Liver (tissue), 9 donors: ENCODE data around the gene ARF1. TPM values are rescaled to one million over a fixed set of nuclear protein-coding genes. Genes with fewer than 3 reads are reported as not detected.

Experiments used
- DNase-seq: peaks from one replicate; pipeline ENCODE4 v3.0.0-alpha.2; 2017; ENCODE audit warnings: low spot score
- H3K27ac ChIP-seq, 2 donors: one replicate each; pipeline ENCODE4 v1.7.0; 2013; ENCODE audit warnings: inconsistent platforms in 2 of 2, low read length in 2 of 2, control low read depth in 1 of 2, low read depth in 1 of 2, mild to moderate bottlenecking in 1 of 2
- H3K27me3 ChIP-seq, 4 donors: one replicate each; pipeline versions ENCODE4 v1.6.1 to v1.7.0; 2013; ENCODE audit warnings: low read length in 3 of 4, inconsistent platforms in 1 of 4, mild to moderate bottlenecking in 1 of 4, moderate library complexity in 1 of 4; ENCODE audit not compliant: control insufficient read depth in 4 of 4, insufficient read depth in 4 of 4
- H3K36me3 ChIP-seq, 4 donors: one replicate each; pipeline versions ENCODE4 v1.6.1 to v1.7.0; 2013; ENCODE audit warnings: low read length in 3 of 4, mild to moderate bottlenecking in 3 of 4, low read depth in 1 of 4, moderate library complexity in 1 of 4; ENCODE audit not compliant: control insufficient read depth in 4 of 4, insufficient read depth in 3 of 4
- H3K4me1 ChIP-seq, 4 donors: one replicate each; pipeline versions ENCODE4 v1.6.1 to v1.7.0; 2013; ENCODE audit warnings: low read length in 3 of 4, mild to moderate bottlenecking in 3 of 4, moderate library complexity in 1 of 4; ENCODE audit not compliant: control insufficient read depth in 4 of 4, insufficient read depth in 4 of 4
- H3K4me3 ChIP-seq, 3 donors: one replicate each; pipeline versions ENCODE4 v1.6.1 to v1.7.0; 2013; ENCODE audit warnings: low read length in 3 of 3, control low read depth in 1 of 3, low read depth in 1 of 3, mild to moderate bottlenecking in 1 of 3
- H3K9ac ChIP-seq, 2 donors: one replicate each; pipeline ENCODE4 v1.7.0; 2013; ENCODE audit warnings: low read length in 2 of 2, mild to moderate bottlenecking in 2 of 2, moderate library complexity in 2 of 2, control low read depth in 1 of 2, low read depth in 1 of 2
- H3K9me3 ChIP-seq, 4 donors: one replicate each; pipeline versions ENCODE4 v1.6.1 to v1.7.0; 2013; ENCODE audit warnings: low read length in 3 of 4; ENCODE audit not compliant: control insufficient read depth in 4 of 4
- EGR1 ChIP-seq, 2 donors: IDR thresholded peaks; 2 replicates each; pipeline ENCODE4 v1.6.1; 2016 to 2018; ENCODE audit warnings: antibody characterized with exemption in 2 of 2, low read depth in 2 of 2
- FOXA1 ChIP-seq: IDR thresholded peaks from 2 replicates; pipeline ENCODE4 v1.6.1; 2016; ENCODE audit warnings: antibody characterized with exemption
- FOXA2 ChIP-seq: IDR thresholded peaks from 2 replicates; pipeline ENCODE4 v1.6.1; 2016; ENCODE audit warnings: antibody characterized with exemption
- GABPA ChIP-seq, 2 donors: IDR thresholded peaks in 1 of 2; conservative IDR thresholded peaks in 1 of 2; 2 replicates each; pipeline ENCODE4 v1.6.1; 2016; ENCODE audit warnings: antibody characterized with exemption in 2 of 2, mild to moderate bottlenecking in 1 of 2, moderate library complexity in 1 of 2
- HNF4A ChIP-seq, 2 donors: conservative IDR thresholded peaks; 2 replicates each; pipeline ENCODE4 v1.6.1; 2016; ENCODE audit warnings: antibody characterized with exemption in 2 of 2, mild to moderate bottlenecking in 2 of 2
- HNF4G ChIP-seq: IDR thresholded peaks from 2 replicates; pipeline ENCODE4 v1.6.1; 2016; ENCODE audit warnings: antibody characterized with exemption
- JUND ChIP-seq, 2 donors: IDR thresholded peaks; 2 replicates each; pipeline ENCODE4 v1.6.1; 2016; ENCODE audit warnings: antibody characterized with exemption in 2 of 2
- NR2F2 ChIP-seq: IDR thresholded peaks from 2 replicates; pipeline ENCODE4 v1.6.1; 2016; ENCODE audit warnings: antibody characterized with exemption
- RXRA ChIP-seq, 2 donors: IDR thresholded peaks; 2 replicates each; pipeline ENCODE4 v1.6.1; 2017 to 2018; ENCODE audit warnings: antibody characterized with exemption in 2 of 2, mild to moderate bottlenecking in 1 of 2
- SP1 ChIP-seq: IDR thresholded peaks from 2 replicates; pipeline ENCODE4 v1.6.1; 2018; ENCODE audit warnings: antibody characterized with exemption, mild to moderate bottlenecking
- TAF1 ChIP-seq: conservative IDR thresholded peaks from 2 replicates; pipeline ENCODE4 v1.6.1; 2016; ENCODE audit warnings: antibody characterized with exemption, mild to moderate bottlenecking
- YY1 ChIP-seq: IDR thresholded peaks from 2 replicates; pipeline ENCODE4 v1.6.1; 2016; ENCODE audit warnings: antibody characterized with exemption, mild to moderate bottlenecking
- WGBS: extraction: QIAGEN DNeasy Blood & Tissue Kit; methylation state at CpG from one replicate; pipeline ENCODE4 v1.1.7; 2013; 5-methylcytosine and 5-hydroxymethylcytosine counted together
- polyA plus RNA-seq, 2 donors: library from polyadenylated mRNA; stranded (reverse) in 1 of 2; unstranded in 1 of 2; fragments of 200-250 nt in 1 of 2; fragments of >200 nt in 1 of 2; fragmentation: Nextera tagmentation in 1 of 2; extraction: Ambion mirVana in 1 of 2; gene quantifications; one replicate each; pipeline versions ENCODE4 v1.2.1 to v1.2.3, GENCODE V29; 2013 to 2015
- total RNA-seq, 2 donors: library from RNA; depleted of rRNA; stranded (reverse); fragments of >200 nt; gene quantifications; one replicate each; pipeline ENCODE4 v1.2.3, GENCODE V29; 2014
- TF ChIP-seq, protein P1 (sequence below): IDR thresholded peaks from 2 replicates; pipeline ENCODE4 v1.6.1; 2016; ENCODE audit warnings: antibody characterized with exemption
- TF ChIP-seq, protein P2 (sequence below): IDR thresholded peaks from 2 replicates; pipeline ENCODE4 v1.6.1; 2016; ENCODE audit warnings: antibody characterized with exemption
- TF ChIP-seq, protein P3 (sequence below): IDR thresholded peaks from 2 replicates; pipeline ENCODE4 v1.6.1; 2016; ENCODE audit warnings: antibody characterized with exemption, mild to moderate bottlenecking
- donor health status: healthy.
- donor health status: healthy.
- donor health status: healthy.
- donor health status: healthy.
- donor health status: healthy.

ARF1 gene
- total and polyA plus RNA-seq, 4 donors: 151 to 282 (median 213) TPM

DNA sequence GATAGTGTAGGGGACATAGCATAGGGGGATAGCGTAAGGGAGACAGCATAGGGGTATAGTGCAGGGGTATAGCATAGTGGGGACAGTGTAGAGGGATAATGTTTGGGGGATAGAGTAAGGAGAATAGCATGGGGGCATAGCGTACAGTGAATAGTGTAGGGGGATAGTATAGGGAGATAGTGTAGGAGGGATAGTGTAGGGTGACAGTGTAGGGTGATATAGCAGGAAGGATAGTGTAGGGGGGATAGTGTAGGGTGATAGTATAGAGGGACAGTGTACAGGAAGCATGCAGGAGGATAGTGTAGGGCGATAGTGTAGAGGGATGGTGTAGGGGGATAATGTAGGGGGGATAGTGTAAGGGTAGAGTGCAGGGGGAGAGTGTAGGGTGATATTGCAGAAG, 11.7 kb upstream of the ARF1 start:
- Histone ChIP-seq H3K4me3 (no peak overlapping the region), H3K9me3 (no peaks in the 10 kb centered on the region), H3K9ac (no peak overlapping the region), H3K36me3 (no peaks in the 10 kb centered on the region), H3K27ac (no peak overlapping the region), H3K27me3 (peaks cover 0 to 4% (median 0%) of the 10 kb centered on the region in 4 donors), H3K4me1 (no peaks in the 10 kb centered on the region)
- WGBS: 74% methylated on average over 3 of the region's 3 CpGs
- DNase-seq: no peak
- TF ChIP-seq, protein P1, sequence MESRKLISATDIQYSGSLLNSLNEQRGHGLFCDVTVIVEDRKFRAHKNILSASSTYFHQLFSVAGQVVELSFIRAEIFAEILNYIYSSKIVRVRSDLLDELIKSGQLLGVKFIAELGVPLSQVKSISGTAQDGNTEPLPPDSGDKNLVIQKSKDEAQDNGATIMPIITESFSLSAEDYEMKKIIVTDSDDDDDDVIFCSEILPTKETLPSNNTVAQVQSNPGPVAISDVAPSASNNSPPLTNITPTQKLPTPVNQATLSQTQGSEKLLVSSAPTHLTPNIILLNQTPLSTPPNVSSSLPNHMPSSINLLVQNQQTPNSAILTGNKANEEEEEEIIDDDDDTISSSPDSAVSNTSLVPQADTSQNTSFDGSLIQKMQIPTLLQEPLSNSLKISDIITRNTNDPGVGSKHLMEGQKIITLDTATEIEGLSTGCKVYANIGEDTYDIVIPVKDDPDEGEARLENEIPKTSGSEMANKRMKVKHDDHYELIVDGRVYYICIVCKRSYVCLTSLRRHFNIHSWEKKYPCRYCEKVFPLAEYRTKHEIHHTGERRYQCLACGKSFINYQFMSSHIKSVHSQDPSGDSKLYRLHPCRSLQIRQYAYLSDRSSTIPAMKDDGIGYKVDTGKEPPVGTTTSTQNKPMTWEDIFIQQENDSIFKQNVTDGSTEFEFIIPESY: no peak
- no peak for TF ChIP-seq EGR1 (IDR thresholded peaks at IDR 0.05; ENCODE audit: low read depth in 2 of 2)
- TF ChIP-seq GABPA (IDR thresholded peaks at IDR 0.05 in 1 of 2, conservative IDR thresholded peaks at IDR 0.05 in 1 of 2): no peak
- no peak for TF ChIP-seq SP1
- TF ChIP-seq FOXA1: no peak
- TF ChIP-seq HNF4A (conservative IDR thresholded peaks at IDR 0.05): no peak
- TF ChIP-seq NR2F2: no peak
- no peak for TF ChIP-seq FOXA2
- TF ChIP-seq, protein P2, sequence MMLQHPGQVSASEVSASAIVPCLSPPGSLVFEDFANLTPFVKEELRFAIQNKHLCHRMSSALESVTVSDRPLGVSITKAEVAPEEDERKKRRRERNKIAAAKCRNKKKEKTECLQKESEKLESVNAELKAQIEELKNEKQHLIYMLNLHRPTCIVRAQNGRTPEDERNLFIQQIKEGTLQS: no peak
- no peak for TF ChIP-seq HNF4G
- no peak for TF ChIP-seq YY1
- TF ChIP-seq, protein P3, sequence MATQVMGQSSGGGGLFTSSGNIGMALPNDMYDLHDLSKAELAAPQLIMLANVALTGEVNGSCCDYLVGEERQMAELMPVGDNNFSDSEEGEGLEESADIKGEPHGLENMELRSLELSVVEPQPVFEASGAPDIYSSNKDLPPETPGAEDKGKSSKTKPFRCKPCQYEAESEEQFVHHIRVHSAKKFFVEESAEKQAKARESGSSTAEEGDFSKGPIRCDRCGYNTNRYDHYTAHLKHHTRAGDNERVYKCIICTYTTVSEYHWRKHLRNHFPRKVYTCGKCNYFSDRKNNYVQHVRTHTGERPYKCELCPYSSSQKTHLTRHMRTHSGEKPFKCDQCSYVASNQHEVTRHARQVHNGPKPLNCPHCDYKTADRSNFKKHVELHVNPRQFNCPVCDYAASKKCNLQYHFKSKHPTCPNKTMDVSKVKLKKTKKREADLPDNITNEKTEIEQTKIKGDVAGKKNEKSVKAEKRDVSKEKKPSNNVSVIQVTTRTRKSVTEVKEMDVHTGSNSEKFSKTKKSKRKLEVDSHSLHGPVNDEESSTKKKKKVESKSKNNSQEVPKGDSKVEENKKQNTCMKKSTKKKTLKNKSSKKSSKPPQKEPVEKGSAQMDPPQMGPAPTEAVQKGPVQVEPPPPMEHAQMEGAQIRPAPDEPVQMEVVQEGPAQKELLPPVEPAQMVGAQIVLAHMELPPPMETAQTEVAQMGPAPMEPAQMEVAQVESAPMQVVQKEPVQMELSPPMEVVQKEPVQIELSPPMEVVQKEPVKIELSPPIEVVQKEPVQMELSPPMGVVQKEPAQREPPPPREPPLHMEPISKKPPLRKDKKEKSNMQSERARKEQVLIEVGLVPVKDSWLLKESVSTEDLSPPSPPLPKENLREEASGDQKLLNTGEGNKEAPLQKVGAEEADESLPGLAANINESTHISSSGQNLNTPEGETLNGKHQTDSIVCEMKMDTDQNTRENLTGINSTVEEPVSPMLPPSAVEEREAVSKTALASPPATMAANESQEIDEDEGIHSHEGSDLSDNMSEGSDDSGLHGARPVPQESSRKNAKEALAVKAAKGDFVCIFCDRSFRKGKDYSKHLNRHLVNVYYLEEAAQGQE: no peak

DNA sequence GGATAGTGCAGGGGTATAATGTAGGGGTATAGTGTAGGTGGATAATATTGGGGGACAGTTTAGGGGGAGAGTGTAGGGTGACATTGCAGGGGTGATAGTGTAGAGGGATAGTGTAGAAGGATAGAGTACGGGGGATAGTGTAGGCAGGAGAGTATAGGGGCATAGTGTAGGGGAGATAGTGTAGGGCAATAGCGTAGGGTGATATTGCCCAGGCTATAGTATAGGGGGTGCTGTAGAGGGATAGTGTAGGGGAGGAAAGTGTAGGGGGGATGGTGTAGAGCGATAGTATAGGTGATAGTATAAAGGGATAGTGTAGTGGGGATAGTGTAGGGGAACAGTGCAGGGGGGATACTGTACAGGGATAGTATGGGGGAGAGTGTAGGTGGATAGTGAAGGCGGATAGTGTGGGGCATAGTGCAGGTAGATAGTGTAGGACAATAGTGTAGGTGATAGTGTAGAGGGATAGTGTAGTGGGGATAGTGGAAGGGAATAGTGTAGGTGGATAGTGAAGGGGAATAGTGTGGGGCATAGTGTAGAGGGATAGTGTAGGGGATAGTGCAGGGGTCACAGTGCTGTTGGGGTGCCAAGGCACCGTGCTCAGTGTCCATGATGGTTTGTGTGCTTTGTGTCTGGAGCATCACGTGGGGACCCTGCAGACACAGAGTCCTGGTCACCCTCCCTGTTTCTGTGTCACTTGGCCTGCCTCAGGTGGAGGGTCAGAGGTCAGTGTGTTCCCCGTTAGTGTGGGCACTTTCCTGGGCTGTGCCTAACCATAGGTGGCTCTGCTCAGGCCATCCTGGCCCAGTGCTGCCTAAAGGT, 10.5 kb upstream of the ARF1 start:
- H3K9me3 ChIP-seq: no peaks in the 10 kb centered on the region
- TF ChIP-seq HNF4A (conservative IDR thresholded peaks at IDR 0.05) (no peak), FOXA2 (no peak), JUND (IDR thresholded peaks at IDR 0.05) (no peak), RXRA (IDR thresholded peaks at IDR 0.05) (no peak), SP1 (no peak), TAF1 (no peak), GABPA (IDR thresholded peaks at IDR 0.05 in 1 of 2, conservative IDR thresholded peaks at IDR 0.05 in 1 of 2) (no peak), FOXA1 (no peak)
- TF ChIP-seq, protein P3: no peak
- TF ChIP-seq, protein P2: no peak
- TF ChIP-seq, protein P1: no peak
- H3K27me3 ChIP-seq: peaks cover 0 to 4% (median 0%) of the 10 kb centered on the region in 4 donors
- no peak overlapping the region for H3K9ac ChIP-seq
- no peaks in the 10 kb centered on the region for H3K4me1 ChIP-seq
- no peak for DNase-seq
- H3K36me3 ChIP-seq: no peaks in the 10 kb centered on the region
- H3K27ac ChIP-seq: no peak overlapping the region
- no peak overlapping the region for H3K4me3 ChIP-seq
- WGBS: 45% methylated on average over 7 of the region's 7 CpGs
